Suprapubic skin (tissue), 4 donors: ENCODE data around the gene PDZD7.

Source experiments
- EP300 ChIP-seq: sonication (generic); formaldehyde crosslinking; IDR thresholded peaks from one replicate; pipeline ENCODE4 v1.6.1; 2017; ENCODE audit warnings: antibody characterized with exemption
- POLR2A ChIP-seq, 2 donors: fragments of 450-650 bp; IDR thresholded peaks; one replicate each; pipeline ENCODE4 v1.6.1; 2017; ENCODE audit warnings: antibody characterized with exemption in 2 of 2, mild to moderate bottlenecking in 2 of 2, moderate library complexity in 2 of 2
- POLR2AphosphoS5 ChIP-seq, 3 donors: sonication (generic); formaldehyde crosslinking; IDR thresholded peaks; one replicate each; pipeline ENCODE4 v1.6.1; 2017; ENCODE audit warnings: antibody characterized with exemption in 3 of 3
- TF ChIP-seq, protein P1 (sequence below), 2 donors: fragments of 200-600 bp in 1 of 2; fragments of 450-650 bp in 1 of 2; sonication (generic) in 1 of 2; IDR thresholded peaks; one replicate each; pipeline ENCODE4 v1.5.1; 2016 to 2019; ENCODE audit warnings: antibody characterized with exemption in 2 of 2, mild to moderate bottlenecking in 1 of 2, moderate library complexity in 1 of 2

DNA sequence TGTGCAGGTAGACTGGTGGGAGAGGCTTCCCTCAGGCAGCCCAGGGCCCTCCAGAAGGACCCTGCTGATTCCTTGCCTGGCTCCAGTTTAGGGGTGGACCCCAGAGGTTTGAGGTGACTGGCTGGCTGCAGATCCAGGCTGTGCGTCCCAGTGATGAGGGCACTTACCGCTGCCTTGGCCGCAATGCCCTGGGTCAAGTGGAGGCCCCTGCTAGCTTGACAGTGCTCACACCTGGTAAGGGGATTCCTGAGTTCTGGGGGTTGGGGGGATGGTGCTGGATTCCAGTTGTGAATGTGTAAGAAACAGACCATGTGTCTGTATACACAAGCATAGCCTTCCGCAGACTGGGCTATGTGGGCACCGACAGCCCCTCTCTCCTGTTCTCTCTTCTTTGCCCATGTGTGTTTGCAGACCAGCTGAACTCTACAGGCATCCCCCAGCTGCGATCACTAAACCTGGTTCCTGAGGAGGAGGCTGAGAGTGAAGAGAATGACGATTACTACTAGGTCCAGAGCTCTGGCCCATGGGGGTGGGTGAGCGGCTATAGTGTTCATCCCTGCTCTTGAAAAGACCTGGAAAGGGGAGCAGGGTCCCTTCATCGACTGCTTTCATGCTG, 33.6 kb upstream of the PDZD7 start:
- TF ChIP-seq POLR2A (IDR thresholded peaks at IDR 0.05) (no peak), EP300 (no peak), POLR2AphosphoS5 (IDR thresholded peaks at IDR 0.05) (no peak)
- TF ChIP-seq, protein P1, sequence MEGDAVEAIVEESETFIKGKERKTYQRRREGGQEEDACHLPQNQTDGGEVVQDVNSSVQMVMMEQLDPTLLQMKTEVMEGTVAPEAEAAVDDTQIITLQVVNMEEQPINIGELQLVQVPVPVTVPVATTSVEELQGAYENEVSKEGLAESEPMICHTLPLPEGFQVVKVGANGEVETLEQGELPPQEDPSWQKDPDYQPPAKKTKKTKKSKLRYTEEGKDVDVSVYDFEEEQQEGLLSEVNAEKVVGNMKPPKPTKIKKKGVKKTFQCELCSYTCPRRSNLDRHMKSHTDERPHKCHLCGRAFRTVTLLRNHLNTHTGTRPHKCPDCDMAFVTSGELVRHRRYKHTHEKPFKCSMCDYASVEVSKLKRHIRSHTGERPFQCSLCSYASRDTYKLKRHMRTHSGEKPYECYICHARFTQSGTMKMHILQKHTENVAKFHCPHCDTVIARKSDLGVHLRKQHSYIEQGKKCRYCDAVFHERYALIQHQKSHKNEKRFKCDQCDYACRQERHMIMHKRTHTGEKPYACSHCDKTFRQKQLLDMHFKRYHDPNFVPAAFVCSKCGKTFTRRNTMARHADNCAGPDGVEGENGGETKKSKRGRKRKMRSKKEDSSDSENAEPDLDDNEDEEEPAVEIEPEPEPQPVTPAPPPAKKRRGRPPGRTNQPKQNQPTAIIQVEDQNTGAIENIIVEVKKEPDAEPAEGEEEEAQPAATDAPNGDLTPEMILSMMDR (IDR thresholded peaks at IDR 0.05), result no peak
